Smooth muscle cell (in vitro differentiated cells): ENCODE measurements around the gene MICAL3. TPM values are rescaled to one million over a fixed set of nuclear protein-coding genes. Genes with fewer than 3 reads are reported as not detected.
A peak's percentile ranks its signal among the peaks of the same experiment; 100 is the strongest.

Experiments used
- DNase-seq: peaks from one replicate; lab custom pipeline; 2025; ENCODE audit not compliant: unreplicated experiment; lab: John Stamatoyannopoulos, UW
- H2AFZ ChIP-seq: fragments of 200-600 bp; sonication (generic); 2 replicates; pipeline ENCODE4 v1.6.0; 2016; ENCODE audit warnings: antibody characterized with exemption, low read depth, mild to moderate bottlenecking
- H3F3A ChIP-seq: fragments of 200-600 bp; sonication (generic); 2 replicates; pipeline ENCODE4 v1.6.0; 2017; ENCODE audit warnings: antibody characterized with exemption, low read depth
- H3K27ac ChIP-seq: fragments of 200-600 bp; sonication (generic); 2 replicates; pipeline ENCODE4 v1.5.1; 2016; ENCODE audit warnings: low read depth, mild to moderate bottlenecking
- H3K27me3 ChIP-seq: fragments of 200-600 bp; sonication (generic); 2 replicates; pipeline ENCODE4 v1.6.1; 2016; ENCODE audit warnings: low read depth, mild to moderate bottlenecking
- H3K36me3 ChIP-seq: fragments of 200-600 bp; sonication (generic); 2 replicates; pipeline ENCODE4 v1.5.1; 2016; ENCODE audit warnings: low read depth
- H3K4me1 ChIP-seq: fragments of 200-600 bp; sonication (generic); 2 replicates; pipeline ENCODE4 v1.5.1; 2016; ENCODE audit warnings: low read depth
- H3K4me2 ChIP-seq: fragments of 200-600 bp; sonication (generic); 2 replicates; pipeline ENCODE4 v1.6.0; 2016; ENCODE audit warnings: mild to moderate bottlenecking
- H3K4me3 ChIP-seq: fragments of 200-600 bp; sonication (generic); 2 replicates; pipeline ENCODE4 v1.5.1; 2016; ENCODE audit warnings: mild to moderate bottlenecking
- H3K79me2 ChIP-seq: fragments of 200-600 bp; sonication (generic); 2 replicates; pipeline ENCODE4 v1.6.0; 2016; ENCODE audit warnings: low read depth, mild to moderate bottlenecking
- H3K9ac ChIP-seq: fragments of 200-600 bp; sonication (generic); 2 replicates; pipeline ENCODE4 v1.6.0; 2016; ENCODE audit warnings: low read depth
- H3K9me3 ChIP-seq: fragments of 200-600 bp; sonication (generic); replicated peaks from 2 replicates; pipeline ENCODE4 v1.5.1; 2016; ENCODE audit warnings: low read depth
- H4K20me1 ChIP-seq: fragments of 200-600 bp; sonication (generic); 2 replicates; pipeline ENCODE4 v1.6.0; 2016; ENCODE audit warnings: low read depth
- WGBS: methylation state at CpG from one replicate; pipeline ENCODE4 v1.1.7; 2016; ENCODE audit warnings: low lambda C conversion rate; 5-methylcytosine and 5-hydroxymethylcytosine counted together
- polyA plus RNA-seq: library from polyadenylated mRNA; unstranded; fragments of >200 nt; fragmentation: Nextera tagmentation; extraction: Ambion mirVana; gene quantifications from 2 replicates; pipeline ENCODE4 v1.2.1, GENCODE V29; 2016
- total RNA-seq: library from RNA; depleted of rRNA; stranded (reverse); fragments of >200 nt; gene quantifications from 2 replicates; pipeline ENCODE4 v1.2.3, GENCODE V29; 2014
- TF ChIP-seq, protein P1 (sequence below): fragments of 200-600 bp; sonication (generic); IDR thresholded peaks from 2 replicates; pipeline ENCODE4 v1.5.1; 2017; ENCODE audit warnings: borderline replicate concordance, mild to moderate bottlenecking, antibody characterized with exemption; ENCODE audit not compliant: insufficient read depth, poor library complexity, severe bottlenecking

MICAL3 gene
- total and polyA plus RNA-seq, 2 experiments from 2014 or later, result 3.1 to 28.6 TPM

DNA sequence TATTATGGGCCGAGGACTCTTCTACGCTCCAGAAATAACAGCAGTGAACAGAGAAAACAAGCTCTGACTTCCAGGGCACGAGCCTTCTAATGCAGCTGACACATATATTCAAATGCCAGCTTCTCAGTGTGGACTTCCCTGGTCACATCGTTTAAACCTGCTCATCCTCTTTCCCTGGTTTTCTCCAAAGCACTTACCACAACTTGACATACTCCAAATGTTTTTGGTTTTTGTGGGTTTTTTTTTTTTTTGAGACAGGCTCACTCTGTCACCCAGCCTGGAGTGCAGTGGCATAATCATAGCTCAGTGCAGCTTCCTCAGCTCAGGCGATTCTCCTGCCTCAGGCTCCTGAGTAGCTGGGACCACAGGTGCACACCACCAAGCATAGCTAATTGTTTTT is 105.5 kb downstream of the MICAL3 start:
- peaks cover 46% of the 10 kb centered on the region for H3K79me2 ChIP-seq
- no peak overlapping the region for H3K9ac ChIP-seq
- H3K4me3 ChIP-seq, result no peak overlapping the region
- H3K4me1 ChIP-seq, result peaks cover 28% of the 10 kb centered on the region
- peak overlapping the region; percentile 81 for H3K4me2 ChIP-seq
- 14% methylated on average over 5 of the region's 5 CpGs for WGBS
- DNase-seq, result no peak
- H4K20me1 ChIP-seq, result peaks cover 45% of the 10 kb centered on the region
- no peaks in the 10 kb centered on the region for H3K27me3 ChIP-seq
- no peak overlapping the region for H2AFZ ChIP-seq
- TF ChIP-seq, protein P1, sequence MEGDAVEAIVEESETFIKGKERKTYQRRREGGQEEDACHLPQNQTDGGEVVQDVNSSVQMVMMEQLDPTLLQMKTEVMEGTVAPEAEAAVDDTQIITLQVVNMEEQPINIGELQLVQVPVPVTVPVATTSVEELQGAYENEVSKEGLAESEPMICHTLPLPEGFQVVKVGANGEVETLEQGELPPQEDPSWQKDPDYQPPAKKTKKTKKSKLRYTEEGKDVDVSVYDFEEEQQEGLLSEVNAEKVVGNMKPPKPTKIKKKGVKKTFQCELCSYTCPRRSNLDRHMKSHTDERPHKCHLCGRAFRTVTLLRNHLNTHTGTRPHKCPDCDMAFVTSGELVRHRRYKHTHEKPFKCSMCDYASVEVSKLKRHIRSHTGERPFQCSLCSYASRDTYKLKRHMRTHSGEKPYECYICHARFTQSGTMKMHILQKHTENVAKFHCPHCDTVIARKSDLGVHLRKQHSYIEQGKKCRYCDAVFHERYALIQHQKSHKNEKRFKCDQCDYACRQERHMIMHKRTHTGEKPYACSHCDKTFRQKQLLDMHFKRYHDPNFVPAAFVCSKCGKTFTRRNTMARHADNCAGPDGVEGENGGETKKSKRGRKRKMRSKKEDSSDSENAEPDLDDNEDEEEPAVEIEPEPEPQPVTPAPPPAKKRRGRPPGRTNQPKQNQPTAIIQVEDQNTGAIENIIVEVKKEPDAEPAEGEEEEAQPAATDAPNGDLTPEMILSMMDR, result no peak
- no peaks in the 10 kb centered on the region for H3K36me3 ChIP-seq
- peaks cover 34% of the 10 kb centered on the region for H3F3A ChIP-seq
- H3K9me3 ChIP-seq, result no peaks in the 10 kb centered on the region
- peak overlapping the region; percentile 94 for H3K27ac ChIP-seq

DNA sequence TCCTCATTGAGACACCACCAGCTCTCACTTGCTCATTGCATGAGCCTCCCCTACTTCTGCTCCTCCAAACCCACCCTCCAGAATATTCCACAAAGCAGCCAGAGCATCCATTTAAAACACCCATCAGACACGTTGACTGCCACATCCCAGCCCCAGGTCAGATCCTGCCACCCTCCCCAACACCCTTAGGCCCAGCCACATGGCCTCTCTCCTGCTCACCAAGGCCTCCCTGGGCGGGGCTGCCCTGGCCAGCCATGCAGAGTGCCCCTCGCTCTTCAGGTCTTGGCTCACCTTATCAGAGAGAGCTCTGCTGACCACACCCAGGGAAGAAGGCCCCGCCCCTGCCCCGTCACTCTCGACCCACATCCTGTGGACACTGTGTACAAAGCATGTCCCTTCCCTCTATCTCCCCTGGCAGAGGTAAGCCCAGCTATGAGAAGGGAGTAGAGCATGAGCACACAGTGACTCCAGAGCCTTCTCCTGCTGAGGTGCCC is 106.8 kb downstream of the MICAL3 start:
- Histone ChIP-seq H3K4me1 (peaks cover 37% of the 10 kb centered on the region), H3K9me3 (no peaks in the 10 kb centered on the region), H2AFZ (no peak overlapping the region), H4K20me1 (peaks cover 47% of the 10 kb centered on the region), H3K4me2 (no peak overlapping the region), H3F3A (peaks cover 32% of the 10 kb centered on the region), H3K9ac (no peak overlapping the region), H3K27ac (no peak overlapping the region), H3K36me3 (no peaks in the 10 kb centered on the region), H3K27me3 (no peaks in the 10 kb centered on the region), H3K4me3 (no peak overlapping the region), H3K79me2 (peaks cover 54% of the 10 kb centered on the region)
- no peak for DNase-seq
- 93% methylated on average over 6 of the region's 6 CpGs for WGBS
- TF ChIP-seq, protein P1, result no peak

DNA sequence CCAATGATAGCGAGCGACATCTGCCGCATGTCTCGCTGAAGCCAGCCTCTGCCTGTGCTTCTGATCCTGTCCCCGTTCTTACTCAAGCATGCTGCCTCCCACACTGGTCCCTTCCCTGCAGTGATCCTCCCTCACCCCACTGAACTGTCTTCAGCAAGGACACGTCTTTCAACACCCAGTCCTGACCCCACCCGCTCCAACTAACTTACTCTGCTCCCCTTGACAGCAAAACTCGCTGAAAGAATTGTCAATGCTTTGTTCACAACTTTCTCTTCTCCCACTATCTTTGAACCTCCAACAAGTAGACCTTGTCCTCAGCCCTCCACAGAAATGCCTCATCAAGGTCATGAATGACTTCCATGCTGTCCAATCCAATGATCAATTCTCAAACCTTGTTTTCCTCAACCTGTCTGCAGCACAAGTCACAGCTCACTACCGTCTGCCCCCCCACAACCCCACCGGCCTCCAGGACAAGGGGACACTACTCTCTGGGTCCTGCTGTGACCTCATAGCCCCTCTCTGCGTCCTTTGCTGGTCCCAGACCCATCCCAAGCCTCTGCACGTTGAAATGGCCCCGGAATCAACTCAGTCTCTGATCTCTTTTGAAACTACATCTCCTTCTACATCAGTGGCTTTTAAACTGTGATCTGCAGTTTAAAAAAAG is 108.0 kb downstream of the MICAL3 start:
- no peaks in the 10 kb centered on the region for H3K27me3 ChIP-seq
- no peak overlapping the region for H3K4me2 ChIP-seq
- H3K36me3 ChIP-seq, result no peaks in the 10 kb centered on the region
- peaks cover 45% of the 10 kb centered on the region for H4K20me1 ChIP-seq
- no peak overlapping the region for H2AFZ ChIP-seq
- H3K79me2 ChIP-seq, result peaks cover 64% of the 10 kb centered on the region
- no peaks in the 10 kb centered on the region for H3K9me3 ChIP-seq
- no peak for DNase-seq
- H3F3A ChIP-seq, result peaks cover 23% of the 10 kb centered on the region
- WGBS, result 63% methylated on average over 13 of the region's 13 CpGs
- no peak overlapping the region for H3K27ac ChIP-seq
- H3K4me3 ChIP-seq, result no peak overlapping the region
- H3K4me1 ChIP-seq, result peaks cover 29% of the 10 kb centered on the region
- TF ChIP-seq, protein P1, result no peak
- no peak overlapping the region for H3K9ac ChIP-seq

DNA sequence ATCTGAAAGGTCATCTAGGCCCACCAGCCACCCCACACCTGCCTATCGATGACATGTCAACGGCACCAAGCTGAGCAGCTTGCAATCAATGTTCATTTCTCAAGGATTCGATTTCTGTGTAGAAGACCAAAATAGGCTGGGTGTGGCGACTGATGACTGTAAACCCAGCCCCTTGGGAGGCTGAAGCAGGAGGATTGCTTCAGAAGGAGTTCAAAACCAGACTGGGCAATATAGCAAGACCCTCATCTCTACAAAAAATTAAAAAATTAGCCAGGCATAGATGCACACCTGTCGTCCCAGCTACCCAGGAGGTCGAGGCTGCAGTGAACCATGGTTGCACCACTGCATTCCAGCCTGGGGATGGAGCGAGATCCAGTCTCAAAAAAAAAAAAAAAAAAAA is 108.7 kb downstream of the MICAL3 start:
- no peaks in the 10 kb centered on the region for H3K27me3 ChIP-seq
- 85% methylated on average over 7 of the region's 7 CpGs for WGBS
- H3K9ac ChIP-seq, result no peak overlapping the region
- peaks cover 22% of the 10 kb centered on the region for H3K4me1 ChIP-seq
- TF ChIP-seq, protein P1, result no peak
- H3K79me2 ChIP-seq, result peaks cover 64% of the 10 kb centered on the region
- H2AFZ ChIP-seq, result no peak overlapping the region
- H4K20me1 ChIP-seq, result peaks cover 45% of the 10 kb centered on the region
- H3K4me3 ChIP-seq, result no peak overlapping the region
- H3K36me3 ChIP-seq, result no peaks in the 10 kb centered on the region
- no peak for DNase-seq
- no peak overlapping the region for H3K27ac ChIP-seq
- no peaks in the 10 kb centered on the region for H3K9me3 ChIP-seq
- H3F3A ChIP-seq, result peaks cover 18% of the 10 kb centered on the region
- H3K4me2 ChIP-seq, result no peak overlapping the region
